Activated T-cell treated with anti-CD3 and anti-CD28 coated beads for 1 hour (primary cell): Measurements from ENCODE around the gene RAB15.
A peak's percentile ranks its signal among the peaks of the same experiment; 100 is the strongest.

Source experiments
- DNase-seq: peaks from one replicate; pipeline ENCODE4 v3.0.0-alpha.2; 2020; ENCODE audit warnings: low read depth

RAB15 gene

DNA sequence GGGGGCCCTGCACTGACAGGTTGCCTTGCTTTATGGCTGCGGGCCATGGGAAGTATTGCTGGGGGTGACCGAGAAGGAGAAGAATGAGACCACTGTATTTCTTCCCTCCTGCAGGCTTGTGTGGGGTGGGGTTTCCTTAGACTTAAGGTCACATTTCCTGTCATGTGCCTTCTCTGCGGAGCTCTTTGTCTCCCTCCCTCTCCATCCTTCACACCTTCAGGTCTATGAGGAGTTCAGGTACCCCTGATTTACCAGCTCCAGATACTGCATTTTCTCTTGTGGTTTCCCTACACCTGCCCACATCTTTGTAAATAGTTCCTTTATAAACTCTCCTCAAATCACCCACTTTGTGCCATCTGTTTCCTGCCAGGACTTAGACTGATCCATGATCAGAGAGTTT, 18.2 kb upstream of the RAB15 start:
- no peak for DNase-seq

DNA sequence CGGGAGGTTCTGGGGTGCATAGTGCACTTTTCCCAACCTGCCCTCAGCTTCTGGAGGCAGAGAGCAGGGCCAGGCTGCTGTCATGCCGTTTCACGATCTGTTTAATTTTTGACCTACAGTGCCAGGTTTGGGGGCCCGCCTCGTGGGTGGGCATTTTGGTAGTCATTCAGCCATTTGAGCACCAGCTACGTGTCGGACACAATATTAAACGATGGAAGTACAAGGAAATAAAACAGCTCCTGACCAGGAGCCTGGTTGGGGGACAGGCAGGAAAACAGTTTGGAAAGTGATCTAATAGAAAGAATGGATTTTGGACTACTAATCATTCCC, 15.3 kb upstream of the RAB15 start:
- no peak for DNase-seq

DNA sequence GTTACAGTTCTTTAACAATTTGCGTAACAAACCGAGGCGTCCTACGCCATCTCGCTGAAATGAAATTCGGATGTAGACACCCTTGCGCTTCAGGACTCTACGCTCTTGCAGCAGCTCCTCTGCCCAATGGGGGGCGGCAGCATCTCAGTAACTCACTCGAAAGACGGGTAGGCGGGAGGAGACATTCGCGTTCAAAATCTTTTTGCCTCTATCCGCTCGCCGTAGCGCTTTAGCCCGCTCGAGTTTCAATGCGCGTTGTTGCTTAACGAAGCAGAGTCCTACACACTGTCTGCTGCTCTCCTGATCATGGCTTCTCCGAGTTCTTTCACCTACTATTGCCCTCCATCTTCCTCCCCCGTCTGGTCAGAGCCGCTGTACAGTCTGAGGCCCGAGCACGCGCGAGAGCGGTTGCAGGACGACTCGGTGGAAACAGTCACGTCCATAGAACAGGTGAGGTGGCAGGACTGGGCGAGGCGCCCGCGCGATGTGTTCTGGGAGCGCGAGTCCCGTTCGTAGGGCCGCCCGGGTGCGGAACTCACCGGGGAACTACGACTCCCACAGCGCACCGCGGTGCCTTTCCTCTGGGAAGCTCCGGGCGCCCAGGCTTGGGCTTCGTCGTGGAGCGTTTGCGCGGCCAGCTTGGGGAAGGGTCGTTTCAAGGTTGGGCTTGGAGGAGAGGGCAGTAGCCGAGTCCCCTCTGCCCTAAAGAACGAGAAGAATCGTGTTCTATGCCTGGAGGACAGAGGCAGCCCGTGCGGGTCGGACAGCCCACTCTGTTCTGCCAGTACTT, 14.7 kb upstream of the RAB15 start, which contains the start of gene FNTB:
TSS of gene FNTB (plus strand) at position 248 of the 790 bp plus-strand sequence. CDS start at position 307, 59 bp downstream.
- DNase-seq = peak; percentile 83

DNA sequence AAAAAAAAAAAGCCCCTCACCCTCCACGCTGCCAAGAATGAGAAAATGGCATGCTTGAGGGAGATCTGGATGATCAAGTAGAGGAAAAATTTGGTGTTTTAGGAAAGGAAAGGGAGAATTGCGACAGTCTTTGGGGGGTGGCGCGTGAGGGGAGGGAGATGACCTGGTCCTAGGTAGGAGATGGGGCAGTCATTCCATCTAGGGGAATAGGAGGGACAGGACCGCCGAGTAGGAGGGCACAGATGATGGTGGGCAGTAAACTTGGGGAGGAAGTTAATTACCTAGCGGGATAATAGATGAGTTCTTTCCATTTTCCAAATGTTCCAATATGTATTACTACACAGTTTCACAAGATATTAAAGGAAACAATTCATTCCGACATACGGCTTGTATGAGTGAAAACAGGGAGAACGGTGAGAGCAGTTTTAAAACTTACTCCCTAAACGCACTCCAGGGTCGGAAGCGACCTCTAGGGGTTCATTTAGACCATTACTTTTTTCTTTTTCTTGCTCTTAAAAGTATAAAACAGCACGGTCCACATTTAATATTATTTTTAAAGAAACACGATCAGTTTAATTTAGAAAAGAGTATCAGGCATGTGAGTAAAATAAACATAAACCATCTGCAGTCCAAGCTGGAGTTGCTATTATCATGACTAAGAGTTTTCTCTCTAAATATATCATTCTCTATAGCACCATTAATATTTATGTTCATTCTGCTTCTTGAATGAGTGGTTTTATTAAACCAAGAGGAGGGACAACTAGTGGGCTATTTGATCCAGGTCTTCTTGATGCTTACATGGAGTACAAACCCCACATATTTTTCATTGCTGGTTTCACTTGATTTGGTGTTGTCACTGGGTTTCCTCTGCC, 11.5 kb upstream of the RAB15 start:
- peak; percentile 32 for DNase-seq

DNA sequence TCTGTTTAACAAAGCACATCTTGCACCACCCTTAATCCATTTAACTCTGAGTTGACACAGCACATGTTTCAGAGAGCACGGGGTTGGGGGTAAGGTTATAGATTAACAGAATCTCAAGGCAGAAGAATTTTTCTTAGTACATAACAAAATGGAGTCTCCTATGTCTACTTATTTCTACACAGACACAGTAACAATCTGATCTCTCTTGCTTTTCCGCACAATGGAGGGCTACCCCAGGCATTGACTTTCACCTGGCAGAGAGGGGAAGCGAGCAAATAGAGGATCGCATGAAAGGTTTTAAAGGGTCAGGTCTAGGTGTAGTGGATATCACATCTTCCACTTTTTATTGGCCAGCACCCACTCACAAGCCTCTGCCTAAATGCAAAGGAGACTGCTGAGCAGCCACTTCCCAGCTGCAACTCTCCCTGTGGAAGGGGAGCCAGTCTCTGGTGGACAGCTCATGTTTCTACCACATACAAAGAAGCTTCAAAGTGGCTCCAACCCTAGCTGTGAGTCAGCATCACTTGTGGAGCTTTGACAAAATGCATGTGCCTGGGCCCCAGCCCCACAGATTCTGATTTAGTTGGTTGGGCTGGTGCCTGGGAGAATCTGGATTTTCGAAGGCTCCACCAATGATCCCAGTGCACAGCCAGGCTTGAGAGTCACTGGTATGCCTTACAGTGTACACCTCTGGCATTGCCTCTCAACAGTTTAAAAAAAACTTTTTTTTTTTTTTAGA, 7.4 kb upstream of the RAB15 start:
- DNase-seq = no peak

DNA sequence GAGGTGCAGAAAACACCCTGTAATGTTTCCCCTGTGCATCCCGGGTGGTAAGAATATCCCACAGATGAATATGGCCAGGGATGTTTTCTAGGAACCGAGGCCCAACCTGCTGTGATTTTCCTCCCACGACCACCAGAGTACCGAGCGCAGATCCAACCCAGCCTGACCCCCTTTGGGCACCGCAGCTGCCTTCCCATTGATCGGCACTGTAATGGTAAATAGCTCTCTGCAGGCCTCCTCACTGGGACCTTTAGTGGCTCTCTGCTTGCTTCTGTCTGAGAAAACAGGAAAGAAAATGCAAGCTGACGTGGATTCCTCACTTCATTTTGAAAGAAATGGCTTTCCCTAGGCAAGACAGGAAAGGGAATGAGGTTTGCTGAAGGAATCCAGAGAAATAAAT, 2.4 kb upstream of the RAB15 start:
- DNase-seq = no peak

DNA sequence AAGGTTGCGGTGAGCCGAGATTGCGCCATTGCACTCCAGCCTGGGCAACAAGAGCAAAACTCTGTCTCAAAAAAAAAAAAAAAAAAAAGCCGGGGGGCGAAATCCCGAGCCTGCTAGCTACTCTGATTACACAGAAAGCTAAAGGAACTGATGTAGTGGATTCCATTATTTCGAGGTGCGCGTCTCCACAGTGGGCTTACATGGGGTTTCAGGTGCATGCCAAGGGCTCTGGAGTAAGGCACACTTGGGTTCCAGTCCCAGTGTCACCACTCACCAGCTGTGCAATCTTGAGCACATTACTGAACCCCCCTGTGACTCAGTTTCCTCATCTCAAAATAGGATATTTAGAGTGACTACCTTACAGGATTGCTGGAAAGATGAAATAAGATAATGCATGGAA, 1.7 kb upstream of the RAB15 start:
- no peak for DNase-seq

DNA sequence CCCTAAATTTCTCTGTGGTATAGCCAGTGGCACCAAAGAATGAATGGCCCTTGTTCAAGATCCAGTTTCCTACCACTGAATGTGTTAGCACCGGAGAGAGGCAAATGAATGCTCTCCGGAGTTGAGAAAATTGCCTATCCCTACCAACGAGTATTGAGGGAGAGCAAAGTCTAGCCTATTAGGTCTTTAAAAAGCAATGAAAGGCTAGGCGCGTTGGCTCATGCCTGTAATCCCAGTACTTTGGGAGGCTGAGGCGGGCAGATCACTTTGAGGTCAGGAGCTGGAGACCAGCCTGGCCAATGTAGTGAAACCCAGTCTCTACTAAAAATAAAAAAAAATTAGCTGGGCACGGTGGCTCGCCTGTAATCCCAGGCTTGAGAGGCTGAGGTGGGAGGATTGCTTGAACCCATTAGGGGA, 898 bp upstream of the RAB15 start:
- DNase-seq = no peak

DNA sequence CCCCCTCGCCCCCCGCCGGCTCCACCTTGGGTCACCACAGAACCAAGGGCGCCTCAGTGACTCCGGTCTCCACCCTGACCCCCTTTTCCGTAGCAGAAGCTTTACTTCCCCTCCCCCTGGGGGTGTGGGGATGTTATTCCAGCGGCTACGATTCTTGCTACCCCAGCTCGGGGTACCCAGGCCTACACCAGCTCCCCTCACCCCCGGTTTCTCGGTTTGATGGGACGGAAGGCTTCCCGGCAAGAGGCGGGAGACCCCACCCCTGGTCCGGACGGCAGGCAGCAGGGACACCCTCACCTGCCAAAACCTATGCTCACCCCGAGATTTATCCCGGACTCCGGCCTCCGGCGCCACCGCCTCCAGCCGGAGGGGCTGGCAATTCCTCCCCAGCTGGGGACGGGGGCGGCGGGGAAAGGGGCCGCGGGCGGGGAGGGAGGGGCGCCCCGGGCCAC, 619 bp downstream of the RAB15 start:
- no peak for DNase-seq

DNA sequence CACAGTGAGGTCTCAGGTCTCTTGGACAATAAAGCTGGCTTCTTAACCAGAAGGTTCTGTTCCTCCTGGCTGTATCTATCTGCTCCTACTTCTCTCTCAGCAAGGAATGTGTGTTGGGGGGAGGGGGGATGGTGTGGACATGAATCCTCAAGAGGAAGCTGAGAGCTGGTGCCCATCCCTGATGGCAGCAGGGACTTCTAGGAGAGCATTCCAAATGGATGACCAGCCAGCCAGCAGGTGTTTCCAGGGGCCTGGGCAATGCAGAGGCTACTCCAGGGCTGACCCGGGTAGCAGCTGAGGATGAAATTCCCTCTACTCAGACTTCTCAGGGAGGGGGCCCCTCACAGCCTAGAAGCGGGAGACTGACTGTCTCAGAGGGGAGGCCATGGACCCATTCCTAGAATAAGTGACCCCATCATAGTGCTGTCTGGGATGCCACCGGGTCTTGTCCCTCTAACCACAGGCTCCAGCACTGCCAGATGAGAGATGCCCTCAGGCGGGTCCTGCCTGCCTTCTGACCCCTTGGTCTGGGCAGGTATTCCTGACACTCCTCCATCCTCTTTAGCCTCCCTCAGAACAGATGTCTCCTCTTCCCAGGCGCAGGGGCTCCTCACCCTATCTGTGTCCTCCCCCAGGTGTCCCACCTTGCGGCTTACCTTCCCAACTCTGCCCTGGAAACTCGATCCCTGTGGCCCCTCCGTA, 1.2 kb downstream of the RAB15 start:
- DNase-seq = no peak

DNA sequence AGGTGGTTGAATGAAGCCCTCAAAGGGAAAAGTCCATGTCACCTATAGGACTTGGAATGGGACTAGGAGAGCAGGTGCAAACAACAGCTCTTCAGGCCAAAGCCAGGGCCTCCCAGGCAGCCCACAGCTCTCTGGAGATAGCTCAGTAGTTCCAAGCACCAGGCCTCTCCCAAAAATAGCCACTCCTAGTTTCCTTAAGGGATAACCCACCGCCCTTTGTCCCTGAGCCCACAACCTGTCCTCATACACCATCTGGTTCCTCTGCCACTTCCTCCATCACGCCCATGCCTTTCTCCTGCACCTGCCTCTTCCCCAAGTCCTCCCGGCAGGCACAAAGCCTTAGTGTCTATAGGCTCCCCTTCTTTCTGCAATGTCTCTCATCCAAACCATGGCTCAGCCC, 2.1 kb downstream of the RAB15 start:
- no peak for DNase-seq

DNA sequence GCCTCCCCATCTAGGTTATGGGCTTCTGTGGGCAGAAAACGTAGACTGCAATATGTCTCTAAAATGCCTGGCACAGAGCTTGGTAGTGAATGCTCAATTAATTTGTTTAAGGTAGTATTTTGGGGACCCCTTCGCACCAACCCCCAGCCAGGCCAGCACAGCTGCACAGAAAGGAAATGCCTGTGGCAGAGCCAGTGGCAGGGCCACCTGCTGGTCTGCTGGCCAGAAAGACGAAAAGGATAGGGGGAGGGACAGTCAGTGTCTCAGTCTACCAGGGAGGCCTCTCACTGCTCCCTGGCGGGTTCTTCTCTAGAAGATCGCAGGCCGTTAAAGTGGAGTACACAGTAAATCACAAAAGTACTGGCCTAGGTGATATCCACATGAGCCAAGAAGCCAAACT, 3.5 kb downstream of the RAB15 start:
- no peak for DNase-seq

DNA sequence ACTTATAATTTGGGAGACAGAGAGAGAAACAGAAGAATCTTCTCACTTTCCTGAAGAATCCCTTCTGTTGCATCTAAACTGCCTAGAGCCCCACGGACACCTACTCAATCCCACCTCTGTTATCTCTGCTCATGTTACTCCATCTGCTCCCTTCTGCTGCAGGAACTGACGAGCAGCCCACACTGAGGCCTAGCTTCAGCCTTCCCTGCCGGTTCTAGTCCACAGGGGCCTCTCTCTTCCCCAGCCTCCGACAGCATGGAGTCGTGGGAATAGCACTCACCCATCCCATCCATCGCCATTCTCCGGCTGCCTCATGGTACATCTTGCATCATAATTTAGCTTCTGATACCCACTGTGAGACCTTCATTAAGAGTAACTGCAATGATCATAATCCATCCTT, 4.0 kb downstream of the RAB15 start:
- no peak for DNase-seq

DNA sequence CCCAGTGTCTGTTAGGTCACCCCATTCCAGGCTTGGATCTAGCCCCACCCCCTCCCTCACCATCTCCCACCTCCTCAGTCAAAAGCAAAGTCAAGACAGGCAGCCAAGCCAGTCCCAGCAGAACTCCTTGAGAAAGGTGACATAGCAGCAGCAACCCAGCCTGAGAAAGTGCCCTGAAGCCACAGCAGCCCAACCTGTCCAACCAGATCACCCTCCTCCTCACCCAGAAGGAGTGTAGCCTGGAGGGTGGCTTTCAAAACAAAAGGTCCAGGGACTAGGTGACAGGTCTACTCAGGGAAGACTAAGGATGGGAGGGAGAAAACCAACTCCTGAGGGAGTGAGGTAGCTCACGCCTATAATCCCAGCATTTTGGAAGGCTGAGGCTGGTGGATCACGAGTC, 5.2 kb downstream of the RAB15 start:
- no peak for DNase-seq

DNA sequence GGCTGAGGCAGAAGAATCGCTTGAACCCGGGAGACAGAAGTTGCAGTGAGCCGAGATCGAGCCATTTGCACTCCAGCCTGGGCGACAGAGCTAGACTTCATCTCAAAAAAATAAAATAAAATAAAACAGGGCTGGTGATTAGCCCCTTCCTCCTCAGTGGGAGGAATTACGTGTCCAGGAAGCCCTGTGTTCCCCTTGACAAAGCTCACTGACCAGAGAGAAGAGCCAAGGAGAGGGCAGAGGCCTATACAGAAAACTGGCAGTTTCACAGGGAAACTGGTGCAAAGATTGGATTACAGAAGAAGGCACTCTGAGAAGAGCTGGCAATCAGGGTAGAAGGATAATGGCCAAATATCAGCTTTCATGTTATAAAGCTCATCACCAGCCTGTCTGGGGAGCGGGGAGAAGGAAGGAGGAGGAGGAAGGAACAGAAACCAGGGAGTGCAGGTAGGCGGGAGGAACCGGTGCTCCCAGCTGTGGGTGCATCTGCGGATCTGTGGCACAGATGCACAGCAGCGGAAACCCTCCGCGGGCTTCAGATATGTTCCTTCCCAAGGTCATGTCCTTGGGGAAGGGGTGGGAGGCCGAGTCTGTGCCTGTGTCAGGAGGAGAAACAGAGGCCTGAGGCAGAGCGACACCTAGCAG, 6.7 kb downstream of the RAB15 start:
- no peak for DNase-seq

DNA sequence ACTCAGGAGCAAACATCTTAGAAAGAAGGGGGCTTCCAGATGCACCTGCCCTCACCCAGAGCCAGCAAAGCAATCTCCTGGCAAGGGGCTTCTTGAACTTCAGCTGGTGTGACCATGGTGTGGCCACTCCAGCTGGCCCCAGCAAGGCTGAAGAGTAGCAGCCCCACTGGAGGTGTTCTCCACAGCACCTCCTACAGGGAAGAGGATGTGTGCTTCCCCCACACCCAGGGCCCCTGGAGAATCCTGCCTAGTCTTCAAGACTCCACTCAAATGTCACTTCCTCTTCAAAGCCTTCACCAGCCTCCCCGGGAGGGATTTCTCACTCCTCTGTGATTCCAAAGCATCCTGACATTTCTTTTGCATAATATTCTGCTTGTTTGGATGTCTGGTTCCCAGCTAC, 8.5 kb downstream of the RAB15 start:
- no peak for DNase-seq

DNA sequence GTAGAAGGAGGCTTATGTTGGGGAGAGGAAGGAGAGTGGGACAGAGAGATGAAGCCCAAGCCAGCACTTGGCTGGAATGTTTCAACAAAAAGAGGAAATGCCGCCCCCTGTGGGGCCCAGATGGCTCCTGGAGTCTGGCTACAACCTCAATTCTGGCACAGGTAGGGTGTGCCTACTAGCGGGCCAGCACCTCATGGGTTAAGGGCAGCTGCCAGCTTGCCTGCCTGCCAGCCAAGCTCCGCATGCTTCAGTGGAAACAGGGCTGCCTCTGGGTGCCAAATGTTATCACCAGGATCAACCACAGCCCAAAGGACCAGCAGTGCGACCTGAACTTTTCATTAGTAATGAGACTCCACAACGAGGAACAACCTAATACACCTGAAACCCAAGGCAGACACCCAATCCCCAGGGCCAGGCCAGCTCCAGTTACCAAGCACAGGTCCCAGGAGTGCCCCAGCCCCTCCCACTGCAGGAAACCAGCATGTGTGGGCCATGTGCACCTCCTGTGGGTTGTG, 11.3 kb downstream of the RAB15 start:
- DNase-seq = no peak

DNA sequence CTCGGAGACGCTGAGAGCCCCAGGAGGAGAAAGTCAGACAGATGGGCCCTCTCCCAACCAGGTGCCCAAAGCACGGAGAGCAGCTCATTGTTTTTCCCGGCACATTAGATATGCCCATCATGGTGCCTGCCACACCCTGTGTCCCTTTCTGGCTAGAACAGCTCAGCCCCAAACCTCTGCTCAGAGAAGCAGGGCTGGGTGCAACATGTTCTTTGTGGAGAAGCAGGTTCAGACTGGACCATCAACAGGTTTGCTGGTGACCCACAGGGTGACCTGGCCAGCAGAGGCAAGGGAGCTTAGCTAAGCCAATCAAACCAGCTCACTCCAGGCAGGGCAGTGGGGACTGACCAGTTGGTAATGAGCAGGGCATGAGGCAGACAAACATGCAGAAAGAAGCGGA, 13.4 kb downstream of the RAB15 start:
- no peak for DNase-seq

DNA sequence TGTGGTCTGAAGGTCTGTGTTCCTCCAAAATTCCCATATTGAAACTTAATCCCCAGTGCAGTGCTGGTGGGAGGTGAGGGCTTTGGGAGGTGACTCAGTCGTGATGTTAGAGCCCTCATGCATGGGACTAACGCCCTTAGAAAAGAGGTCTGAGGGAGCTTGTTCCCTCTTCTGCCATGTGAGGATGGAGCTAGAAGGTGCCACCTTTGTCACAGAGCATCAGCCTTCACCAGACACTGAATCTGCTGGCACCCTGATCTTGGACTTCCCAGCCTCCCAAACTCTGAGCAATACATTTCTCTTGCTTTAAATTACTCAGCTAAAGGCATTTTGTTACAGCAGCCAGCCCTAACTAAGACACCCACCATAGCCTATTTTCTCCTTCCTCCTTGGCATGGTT, 13.9 kb downstream of the RAB15 start:
- DNase-seq = no peak

DNA sequence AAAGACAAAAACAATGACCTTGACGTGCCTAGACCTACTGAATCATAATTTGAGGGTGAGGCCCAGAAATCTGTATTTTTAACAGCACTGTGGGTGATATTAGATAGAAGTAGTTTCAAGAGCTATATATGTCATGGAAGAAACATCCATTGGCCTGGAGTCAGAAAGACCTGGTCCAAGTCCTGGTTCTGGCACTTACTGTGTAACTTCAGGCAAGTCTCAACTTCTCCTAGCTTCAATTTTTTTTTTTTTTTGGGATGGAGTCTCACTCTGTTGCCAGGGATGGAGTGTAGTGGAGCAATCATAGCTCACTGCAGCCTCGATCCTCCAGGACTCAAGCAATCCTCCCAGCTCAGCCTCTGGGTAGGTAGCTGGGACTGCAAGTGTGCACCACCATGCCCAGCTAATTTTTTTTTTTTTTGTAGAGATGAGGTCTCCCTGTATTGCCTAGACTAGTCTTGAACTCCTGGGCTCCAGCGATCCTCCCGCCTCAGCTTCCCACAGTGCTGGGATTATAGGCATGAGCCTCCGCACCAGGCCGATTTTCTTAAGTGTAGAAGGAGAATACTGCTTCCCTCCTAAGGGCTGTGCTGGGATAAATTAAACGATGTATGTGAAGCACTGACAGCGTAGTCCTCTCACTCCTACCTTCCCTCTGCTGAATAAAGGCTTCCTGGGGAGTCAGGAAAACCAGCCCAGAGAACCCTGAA, 15.3 kb downstream of the RAB15 start:
- DNase-seq = no peak

DNA sequence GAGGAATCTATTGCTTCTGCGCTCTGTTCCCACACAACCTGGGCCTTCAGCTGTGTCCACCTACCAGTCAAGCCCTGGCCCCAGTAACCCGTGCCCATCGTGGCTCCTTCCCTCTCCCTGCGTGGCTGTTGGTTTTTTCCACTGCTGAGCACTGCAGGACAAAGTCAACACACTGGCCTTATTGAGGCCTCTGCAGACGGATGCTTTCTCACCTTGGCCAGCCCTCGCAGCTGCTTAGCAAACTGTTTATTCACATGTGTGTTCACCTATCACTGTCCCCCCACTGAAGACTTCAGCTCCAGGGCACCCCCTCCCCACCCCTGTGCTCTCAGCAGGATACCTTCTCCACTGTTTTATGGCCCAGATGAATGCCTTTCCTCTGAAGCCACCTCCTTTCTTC, 16.8 kb downstream of the RAB15 start:
- DNase-seq = no peak
